Tibial artery (tissue), 4 donors: ENCODE results near the gene GAD1.

Source experiments
- DNase-seq, 2 donors: peaks; one replicate each; pipeline ENCODE4 v3.0.0-alpha.2; 2019
- H3K27ac ChIP-seq, 2 donors: fragments of 200-600 bp; sonication (generic) in 1 of 2; 1 replicate in 1 of 2; 2 replicates in 1 of 2; pipeline ENCODE4 v1.5.1; 2018 to 2019; ENCODE audit warnings: mild to moderate bottlenecking in 1 of 2
- H3K27me3 ChIP-seq, 2 donors: fragments of 200-600 bp; sonication (generic) in 1 of 2; one replicate each; pipeline versions ENCODE4 v1.5.1 to v1.6.0; 2016 to 2019
- H3K36me3 ChIP-seq, 3 donors: fragments of 200-600 bp; sonication (generic) in 2 of 3; one replicate each; pipeline ENCODE4 v1.5.1; 2016 to 2019; ENCODE audit warnings: mild to moderate bottlenecking in 2 of 3
- H3K4me1 ChIP-seq, 4 donors: fragments of 200-600 bp; sonication (generic) in 2 of 4; 1 replicate in 3 of 4; 2 replicates in 1 of 4; pipeline ENCODE4 v1.5.1; 2016 to 2019
- H3K4me3 ChIP-seq, 2 donors: fragments of 200-600 bp; sonication (generic) in 1 of 2; 1 replicate in 1 of 2; 2 replicates in 1 of 2; pipeline ENCODE4 v1.5.1; 2018 to 2019; ENCODE audit warnings: mild to moderate bottlenecking in 2 of 2
- H3K9me3 ChIP-seq, 3 donors: fragments of 200-600 bp; sonication (generic) in 1 of 3; one replicate each; pipeline ENCODE4 v1.5.1; 2016 to 2019
- CTCF ChIP-seq, 2 experiments: fragments of 200-600 bp in 1 of 2; fragments of 450-650 bp in 1 of 2; IDR thresholded peaks; one replicate each; pipeline ENCODE4 v1.5.1; 2017 to 2019; ENCODE audit warnings: antibody characterized with exemption in 2 of 2, mild to moderate bottlenecking in 1 of 2, moderate library complexity in 1 of 2
- intact Hi-C: fragments of 100-400 bp; cut with DNase I; formaldehyde crosslinking; loops from one replicate; pipeline ENCODE4 v1.15.0; 2023; ENCODE audit warnings: low total_unique reads

GAD1 gene

GRCh38 chr2:170774074-170774473 lies 42.6 kb upstream of the GAD1 start:
- H3K4me3 ChIP-seq: no peak overlapping the region
- H3K27me3 ChIP-seq: no peaks in the 10 kb centered on the region
- H3K36me3 ChIP-seq: no peaks in the 10 kb centered on the region
- intact Hi-C loops: no loop called here
- TF ChIP-seq CTCF (IDR thresholded peaks at IDR 0.05): no peak
- no peaks in the 10 kb centered on the region for H3K9me3 ChIP-seq
- no peak overlapping the region for H3K27ac ChIP-seq
- no peak for DNase-seq
- peaks cover 0 to 17% (median 2%) of the 10 kb centered on the region in 4 donors for H3K4me1 ChIP-seq

- no peak for TF ChIP-seq CTCF (IDR thresholded peaks at IDR 0.05)
- H3K36me3 ChIP-seq: no peaks in the 10 kb centered on the region
- H3K4me1 ChIP-seq: no peaks in the 10 kb centered on the region
- no peaks in the 10 kb centered on the region for H3K27me3 ChIP-seq
- no peak overlapping the region for H3K4me3 ChIP-seq
- H3K9me3 ChIP-seq: no peaks in the 10 kb centered on the region
- intact Hi-C loops: no loop called here
- no peak for DNase-seq
- no peak overlapping the region for H3K27ac ChIP-seq
These were observed 37.8 kb upstream of the GAD1 start for GRCh38 chr2:170778900-170779299.

GRCh38 chr2:170779304-170779703 lies 37.4 kb upstream of the GAD1 start:
- no peaks in the 10 kb centered on the region for H3K4me1 ChIP-seq
- TF ChIP-seq CTCF (IDR thresholded peaks at IDR 0.05): no peak
- no peaks in the 10 kb centered on the region for H3K9me3 ChIP-seq
- DNase-seq: no peak
- H3K36me3 ChIP-seq: no peaks in the 10 kb centered on the region
- no peaks in the 10 kb centered on the region for H3K27me3 ChIP-seq
- intact Hi-C loops: no loop called here
- H3K4me3 ChIP-seq: no peak overlapping the region
- no peak overlapping the region for H3K27ac ChIP-seq

GRCh38 chr2:170782673-170783072 lies 34.0 kb upstream of the GAD1 start:
- Histone ChIP-seq H3K27ac (no peak overlapping the region), H3K4me3 (no peak overlapping the region), H3K9me3 (no peaks in the 10 kb centered on the region), H3K36me3 (no peaks in the 10 kb centered on the region), H3K4me1 (no peaks in the 10 kb centered on the region), H3K27me3 (no peaks in the 10 kb centered on the region)
- no peak for DNase-seq
- no peak for TF ChIP-seq CTCF (IDR thresholded peaks at IDR 0.05)
- intact Hi-C loops: no loop called here

- no peaks in the 10 kb centered on the region for H3K9me3 ChIP-seq
- TF ChIP-seq CTCF (IDR thresholded peaks at IDR 0.05): no peak
- H3K4me3 ChIP-seq: no peak overlapping the region
- intact Hi-C loops: no loop called here
- H3K27ac ChIP-seq: no peak overlapping the region
- H3K27me3 ChIP-seq: no peaks in the 10 kb centered on the region
- H3K36me3 ChIP-seq: no peaks in the 10 kb centered on the region
- H3K4me1 ChIP-seq: no peaks in the 10 kb centered on the region
- DNase-seq: no peak
These were observed 33.1 kb upstream of the GAD1 start for GRCh38 chr2:170783549-170783948.

GRCh38 chr2:170798996-170799395 lies 17.7 kb upstream of the GAD1 start:
- Histone ChIP-seq H3K4me3 (no peak overlapping the region), H3K27ac (no peak overlapping the region), H3K4me1 (no peaks in the 10 kb centered on the region), H3K36me3 (no peaks in the 10 kb centered on the region), H3K27me3 (no peaks in the 10 kb centered on the region), H3K9me3 (no peaks in the 10 kb centered on the region)
- no peak for DNase-seq
- intact Hi-C loops: no loop called here
- no peak for TF ChIP-seq CTCF (IDR thresholded peaks at IDR 0.05)
